ENCODE data around the gene CHCHD6.

- TF ChIP-seq CTCF (IDR thresholded peaks at IDR 0.05) = no peak
- TF ChIP-seq POLR2A (IDR thresholded peaks at IDR 0.05) = no peak
Measured at GRCh38 chr3:126896968-126897367, 192.9 kb downstream of the CHCHD6 start.
